ENCODE data around the gene CGB3.
"Not testable (repeated sequence)": the region's sequence is repeated elsewhere in the genome, so short reads cannot be mapped to it uniquely, and the experiment has no call there.

Gene CGB3

GRCh38 chr19:49024233-49024632, at the start of gene CGB3:
Gene CGB3 (minus strand): TSS chr19:49024333. CDS start chr19:49023971, 362 bp downstream.
- not testable (repeated sequence) for DNase-seq

- DNase-seq, result no peak
Observed at GRCh38 chr19:49071860-49072547, 47.9 kb upstream of the CGB3 start.

GRCh38 chr19:49070416-49070815, 46.3 kb upstream of the CGB3 start:
- no peak for DNase-seq

GRCh38 chr19:49069026-49069425, 44.9 kb upstream of the CGB3 start:
- no peak for DNase-seq

GRCh38 chr19:49067554-49067953, 43.4 kb upstream of the CGB3 start:
- no peak for DNase-seq

- DNase-seq, result no peak
Observed at GRCh38 chr19:49065905-49066512, 41.9 kb upstream of the CGB3 start.

DNA sequence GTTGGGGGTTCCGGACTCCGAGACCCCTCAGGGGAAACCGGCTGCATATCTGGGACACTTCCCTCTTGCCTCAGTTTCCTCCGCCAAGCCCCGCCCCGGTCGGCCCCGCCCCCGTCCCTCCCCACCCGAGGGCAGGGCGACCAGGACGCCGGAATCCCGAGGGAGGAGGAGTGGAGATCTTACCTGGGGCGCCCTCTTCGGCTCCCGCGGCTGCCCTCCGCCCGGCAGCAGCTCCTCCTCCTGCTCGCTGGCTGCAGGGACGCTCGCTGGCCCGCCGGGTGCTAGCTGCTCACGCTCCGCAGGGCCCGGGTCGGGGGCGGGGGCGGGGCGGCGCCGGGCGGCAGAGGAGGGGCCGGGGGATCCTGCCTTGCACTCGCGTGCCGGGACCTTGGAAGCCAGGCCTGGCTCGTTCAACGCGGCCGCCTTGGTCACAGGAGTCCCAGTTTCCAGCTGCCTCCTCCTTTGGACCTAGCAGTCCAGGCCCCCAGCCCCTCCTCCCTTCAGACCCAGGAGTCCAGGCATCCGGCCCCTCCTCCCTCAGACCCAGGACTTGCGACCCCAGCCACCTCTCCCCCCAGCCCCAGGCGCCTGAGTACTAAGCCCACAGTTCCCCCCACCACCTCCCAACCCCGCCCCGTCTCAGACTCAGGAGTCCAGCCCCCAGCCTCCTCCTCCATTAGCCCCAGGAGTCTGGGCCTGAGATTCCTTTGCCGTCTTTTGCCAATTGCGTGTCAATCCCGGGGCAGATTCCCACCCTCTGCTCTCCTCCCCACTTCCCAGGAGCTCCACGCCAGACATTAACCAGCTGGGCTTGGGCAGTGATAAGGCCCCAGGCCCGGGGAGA, 40.9 kb upstream of the CGB3 start, which contains the start of gene NTF4:
NTF4 (minus strand) TSS at position 51 of the 844 bp plus-strand sequence. CDS start 2,821 bp downstream, outside the sequence.
- peak; percentile 52 for DNase-seq

- no peak for DNase-seq
Observed at GRCh38 chr19:49064029-49064629, 40.0 kb upstream of the CGB3 start.

GRCh38 chr19:49061445-49061844, 37.3 kb upstream of the CGB3 start:
- no peak for DNase-seq

DNA sequence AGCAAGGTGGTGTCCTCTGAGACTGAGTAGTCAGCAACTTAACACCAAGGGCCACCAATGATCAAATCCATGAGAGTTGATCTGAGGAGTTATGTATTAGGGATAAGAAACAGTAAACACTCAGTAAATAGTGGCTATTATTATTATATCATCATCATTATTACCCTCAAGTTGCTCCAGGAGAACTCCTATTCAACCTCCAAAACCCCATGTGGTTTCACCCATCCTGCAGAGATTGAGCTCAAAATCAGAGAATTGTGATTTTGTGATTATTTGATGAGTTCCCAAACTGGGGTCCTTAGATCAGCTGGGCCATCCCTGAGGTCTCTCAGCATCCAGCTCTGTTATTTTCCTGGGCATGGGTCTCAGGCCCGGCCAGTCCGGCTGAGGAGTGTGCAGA, 36.9 kb upstream of the CGB3 start:
- DNase-seq, result no peak

GRCh38 chr19:49059053-49059452, 34.9 kb upstream of the CGB3 start:
- DNase-seq, result no peak

GRCh38 chr19:49058562-49058961, 34.4 kb upstream of the CGB3 start:
- peak; percentile 23 for DNase-seq

DNA sequence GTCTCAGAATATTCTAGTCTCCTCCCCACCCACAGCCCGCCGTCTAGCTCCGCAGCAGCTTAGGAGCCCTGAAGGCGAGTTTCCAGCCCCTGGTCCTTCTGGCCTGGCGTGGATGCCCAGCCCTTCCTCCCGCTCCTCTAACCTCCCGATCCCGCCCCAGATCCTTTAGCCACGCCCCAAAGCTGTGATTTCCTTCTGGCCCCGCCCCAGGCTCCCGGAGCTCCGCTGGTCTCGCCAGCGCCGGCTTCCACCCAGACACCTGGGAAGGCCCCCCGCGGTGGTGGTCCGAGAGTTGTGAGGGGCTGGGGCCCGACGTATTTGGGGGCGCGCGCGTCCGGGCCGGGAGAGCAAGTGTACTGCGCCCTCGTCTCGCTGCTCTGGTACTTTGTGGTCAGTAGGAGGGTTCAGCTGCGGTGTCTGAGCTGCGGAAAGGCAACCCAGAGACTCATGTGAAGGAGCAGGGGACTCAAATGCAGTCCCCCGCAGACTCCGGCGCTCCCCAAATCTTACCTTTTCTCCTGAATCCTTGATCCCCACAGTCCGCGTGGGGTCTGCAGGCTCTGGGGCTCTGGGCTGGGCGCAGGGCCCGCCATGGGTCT, 33.6 kb upstream of the CGB3 start, which contains the start of gene CGB7:
CGB7 (minus strand) TSS at position 114 of the 599 bp plus-strand sequence. CDS start 2,374 bp downstream, outside the sequence.
- peak; percentile 58 for DNase-seq

DNA sequence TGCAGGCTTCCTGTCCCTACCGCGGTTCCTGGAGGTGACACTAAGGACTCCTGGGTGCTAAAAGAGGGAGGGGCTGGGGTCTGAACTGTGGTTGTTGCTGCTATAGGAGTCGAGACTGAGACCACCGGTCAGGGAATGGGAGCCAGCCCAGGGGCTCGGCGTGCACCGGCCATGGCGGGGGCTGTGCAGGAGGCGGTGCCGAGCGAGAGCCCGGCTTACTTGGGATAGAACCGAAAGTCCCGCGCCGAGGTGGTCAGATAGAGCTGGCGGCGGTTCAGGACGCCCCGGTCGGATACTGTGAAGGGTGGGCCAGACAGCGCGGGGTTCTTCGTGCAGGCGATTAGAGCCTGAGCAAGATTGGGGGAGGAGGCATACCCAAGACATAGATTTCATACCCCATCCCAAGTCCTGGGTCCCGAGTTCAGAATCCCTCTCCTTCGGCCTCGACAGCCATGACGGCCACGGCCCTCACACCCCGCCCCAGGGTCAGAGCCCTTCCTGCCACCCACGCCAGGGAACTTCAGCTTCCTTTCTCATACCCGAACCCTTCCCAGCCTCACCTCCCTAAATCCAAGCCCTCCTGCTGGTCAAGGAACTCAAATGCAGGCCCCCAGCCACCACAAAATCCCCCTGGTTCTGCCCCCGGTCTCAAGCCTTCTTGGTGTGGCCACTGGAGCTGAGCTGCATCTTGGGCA, 32.9 kb upstream of the CGB3 start:
- DNase-seq, result not testable (repeated sequence)

DNA sequence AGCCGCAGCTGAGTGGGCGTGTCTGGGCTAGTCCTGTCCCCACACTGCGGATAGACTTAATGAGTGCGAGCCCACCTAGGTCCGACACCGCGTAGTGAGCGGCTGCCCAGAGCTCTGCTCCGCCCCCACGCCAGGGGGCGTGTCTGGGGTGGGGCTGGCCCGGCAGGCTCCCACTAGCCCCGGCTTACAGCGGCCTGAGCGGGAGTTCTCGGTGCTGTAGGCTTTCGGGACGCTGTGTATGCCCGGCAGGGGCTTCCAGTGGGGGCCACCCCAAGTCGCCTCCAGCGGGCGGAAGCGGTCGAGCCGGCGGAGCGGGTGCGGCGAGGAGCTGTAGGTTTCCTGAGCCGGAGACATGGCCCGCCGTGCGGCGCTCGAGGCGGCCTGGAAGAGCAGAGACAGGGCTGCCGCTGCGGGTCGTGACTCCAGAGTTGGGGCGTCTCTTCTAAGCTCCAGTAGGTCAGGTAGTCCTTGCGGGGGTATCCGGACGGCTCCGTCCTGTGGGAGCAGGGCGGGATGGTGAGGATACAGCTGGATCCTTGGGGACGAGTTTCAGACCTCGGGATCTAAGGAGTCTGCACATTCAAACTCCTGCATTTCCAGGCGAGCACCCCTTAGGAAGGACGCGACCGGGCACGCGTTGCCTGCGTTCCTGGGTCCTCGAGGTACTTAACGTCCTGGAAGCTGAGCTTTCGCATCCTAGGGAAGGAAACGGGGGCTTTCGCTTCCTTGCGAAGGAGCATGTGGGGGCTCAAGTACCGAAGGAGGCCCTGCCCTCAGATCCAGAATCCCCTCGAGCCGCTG, 32.2 kb upstream of the CGB3 start:
- peak; percentile 68 for DNase-seq

DNA sequence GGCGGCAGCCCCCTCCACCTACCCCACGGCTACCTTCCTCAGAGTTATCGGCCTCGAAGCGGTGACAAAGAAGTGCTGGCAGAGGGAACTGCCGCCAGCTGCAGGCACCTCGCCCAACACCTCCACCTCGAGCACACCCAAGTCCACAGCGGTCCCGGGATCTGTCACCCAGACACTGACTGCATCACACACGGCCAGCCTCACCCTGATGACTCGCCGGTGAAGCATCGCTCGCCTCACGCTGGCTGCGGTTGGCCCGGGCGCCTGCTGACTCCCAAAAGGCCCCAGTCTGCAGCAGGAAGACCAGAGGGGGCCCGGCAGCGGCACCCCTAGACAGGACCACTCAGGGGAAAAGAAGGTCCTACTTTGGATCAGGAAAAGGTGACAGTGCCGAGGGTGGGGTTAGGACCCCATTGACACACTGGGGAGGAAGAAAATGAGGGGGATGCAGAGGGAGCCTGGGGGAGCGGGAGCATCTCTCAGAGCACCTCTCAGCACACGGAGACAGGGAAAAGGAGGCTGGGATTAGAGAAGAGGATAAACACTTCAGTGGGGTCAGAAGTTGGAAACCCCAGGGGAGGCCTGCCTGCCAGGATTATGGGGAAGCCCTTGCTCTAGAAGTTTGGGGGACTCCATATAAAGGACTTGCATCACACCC, 26.4 kb upstream of the CGB3 start:
- not testable (repeated sequence) for DNase-seq

- DNase-seq, result not testable (repeated sequence)
Observed at GRCh38 chr19:49049834-49050233, 25.7 kb upstream of the CGB3 start.

- DNase-seq, result not testable (repeated sequence)
Observed at GRCh38 chr19:49049011-49049410, 24.9 kb upstream of the CGB3 start, which contains the start of gene CGB8. Gene CGB8 (minus strand): TSS chr19:49049111. CDS start chr19:49048739, 372 bp downstream.

DNA sequence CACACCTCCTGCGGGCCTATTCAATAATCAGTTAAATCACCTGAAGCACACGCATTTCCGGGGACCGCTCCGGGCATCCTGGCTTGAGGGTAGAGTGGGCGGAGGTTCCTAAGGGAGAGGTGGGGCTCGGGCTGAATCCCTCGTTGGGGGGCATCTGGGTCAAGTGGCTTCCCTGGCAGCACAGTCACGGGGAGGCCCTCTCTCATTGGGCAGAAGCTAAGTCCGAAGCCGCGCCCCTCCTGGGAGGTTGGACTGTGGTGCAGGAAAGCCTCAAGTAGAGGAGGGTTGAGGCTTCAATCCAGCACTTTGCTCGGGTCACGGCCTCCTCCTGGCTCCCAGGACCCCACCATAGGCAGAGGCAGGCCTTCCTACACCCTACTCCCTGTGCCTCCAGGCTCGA, 19.4 kb upstream of the CGB3 start, which contains the start of gene CGB5:
CGB5 (plus strand) TSS at position 301 of the 400 bp plus-strand sequence. CDS start 362 bp downstream, outside the sequence.
- peak; percentile 18 for DNase-seq

- DNase-seq, result not testable (repeated sequence)
Observed at GRCh38 chr19:49042666-49043065, 18.5 kb upstream of the CGB3 start.

All from NCI-H69 (cell line).